HEK293T (cell line): ENCODE results near the gene SLC35F3.

Experiments used
- CTCF ChIA-PET: fragments of 350-600 bp; formaldehyde crosslinking; extraction: SDS; loops from one replicate; lab custom pipeline; 2021; ENCODE audit warnings: antibody characterized with exemption, inconsistent platforms; lab: Yijun Ruan, JAX
- POLR2A ChIA-PET: fragments of 350-600 bp; formaldehyde crosslinking; extraction: SDS; loops from one replicate; lab custom pipeline; 2020; ENCODE audit warnings: antibody characterized with exemption, inconsistent platforms; lab: Yijun Ruan, JAX
- DNase-seq: peaks from one replicate; pipeline ENCODE4 v3.0.0; 2012; ENCODE audit warnings: mixed read lengths; ENCODE audit errors: extremely low spot score
- ARNT ChIP-seq: fragments of 450-650 bp; IDR thresholded peaks from 2 replicates; pipeline ENCODE4 v1.6.1; 2017; ENCODE audit warnings: mild to moderate bottlenecking
- BHLHE40 ChIP-seq: fragments of 450-650 bp; IDR thresholded peaks from 2 replicates; pipeline ENCODE4 v1.6.1; 2016; ENCODE audit warnings: mild to moderate bottlenecking, moderate library complexity, borderline replicate concordance
- CTBP1 ChIP-seq: fragments of 450-650 bp; IDR thresholded peaks from 2 replicates; pipeline ENCODE4 v1.6.1; 2016; ENCODE audit warnings: borderline replicate concordance
- ELF4 ChIP-seq: fragments of 450-650 bp; IDR thresholded peaks from 2 replicates; pipeline ENCODE4 v1.6.1; 2017; ENCODE audit warnings: antibody characterized with exemption
- FOXA1 ChIP-seq: fragments of 450-650 bp; IDR thresholded peaks from 2 replicates; pipeline ENCODE4 v1.6.1; 2016; ENCODE audit warnings: mild to moderate bottlenecking
- FOXK2 ChIP-seq: fragments of 450-650 bp; IDR thresholded peaks from 2 replicates; pipeline ENCODE4 v1.6.1; 2016; ENCODE audit warnings: mild to moderate bottlenecking
- FOXM1 ChIP-seq: fragments of 450-650 bp; IDR thresholded peaks from 2 replicates; pipeline ENCODE4 v1.6.1; 2017; ENCODE audit warnings: mild to moderate bottlenecking, borderline replicate concordance
- HDGF ChIP-seq: fragments of 450-650 bp; IDR thresholded peaks from 2 replicates; pipeline ENCODE4 v1.6.1; 2017; ENCODE audit warnings: antibody characterized with exemption, borderline replicate concordance
- L3MBTL2 ChIP-seq: fragments of 450-650 bp; conservative IDR thresholded peaks from 2 replicates; pipeline ENCODE4 v1.6.1; 2016; ENCODE audit warnings: mild to moderate bottlenecking
- LEF1 ChIP-seq: fragments of 450-650 bp; IDR thresholded peaks from 2 replicates; pipeline ENCODE4 v1.6.1; 2017; ENCODE audit warnings: mild to moderate bottlenecking, borderline replicate concordance
- NFRKB ChIP-seq: fragments of 450-650 bp; IDR thresholded peaks from 2 replicates; pipeline ENCODE4 v1.6.1; 2016; ENCODE audit warnings: mild to moderate bottlenecking, moderate library complexity
- SP1 ChIP-seq: fragments of 450-650 bp; IDR thresholded peaks from 2 replicates; pipeline ENCODE4 v1.6.1; 2017
- SUZ12 ChIP-seq: fragments of 450-650 bp; IDR thresholded peaks from 2 replicates; pipeline ENCODE4 v1.6.1; 2016; ENCODE audit warnings: mild to moderate bottlenecking
- TARDBP ChIP-seq: fragments of 450-650 bp; IDR thresholded peaks from 2 replicates; pipeline ENCODE4 v1.6.1; 2016
- ZNF384 ChIP-seq: fragments of 450-650 bp; IDR thresholded peaks from 2 replicates; pipeline ENCODE4 v1.6.1; 2016
- TF ChIP-seq, protein P1 (sequence below): fragments of 450-650 bp; IDR thresholded peaks from 2 replicates; pipeline ENCODE4 v1.6.1; 2016

Gene SLC35F3

DNA sequence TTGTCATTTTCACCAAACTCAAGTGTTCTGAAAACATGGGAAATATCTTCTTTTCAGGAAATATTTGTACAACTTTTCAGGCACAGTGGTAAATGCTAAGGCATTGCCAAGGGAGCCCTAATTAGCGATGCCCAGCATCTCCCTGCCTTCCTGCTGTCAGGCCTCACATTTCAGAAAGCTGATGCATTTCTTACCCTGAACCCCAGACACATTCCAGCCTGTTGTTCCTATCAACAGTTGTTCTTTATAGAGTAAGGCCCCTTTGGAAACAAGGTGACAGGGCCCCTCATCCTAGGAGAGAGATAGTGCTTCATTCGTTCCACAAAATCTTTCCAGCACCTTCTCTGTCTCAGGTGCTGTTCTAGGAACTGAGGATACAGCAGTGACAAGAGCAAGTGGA, 332.9 kb downstream of the SLC35F3 start:
- no peak for TF ChIP-seq SP1
- TF ChIP-seq FOXA1: no peak
- no peak for TF ChIP-seq FOXM1
- no peak for TF ChIP-seq SUZ12
- TF ChIP-seq NFRKB: no peak
- POLR2A ChIA-PET: no interaction called here
- CTCF ChIA-PET: no interaction called here
- DNase-seq: no peak

DNA sequence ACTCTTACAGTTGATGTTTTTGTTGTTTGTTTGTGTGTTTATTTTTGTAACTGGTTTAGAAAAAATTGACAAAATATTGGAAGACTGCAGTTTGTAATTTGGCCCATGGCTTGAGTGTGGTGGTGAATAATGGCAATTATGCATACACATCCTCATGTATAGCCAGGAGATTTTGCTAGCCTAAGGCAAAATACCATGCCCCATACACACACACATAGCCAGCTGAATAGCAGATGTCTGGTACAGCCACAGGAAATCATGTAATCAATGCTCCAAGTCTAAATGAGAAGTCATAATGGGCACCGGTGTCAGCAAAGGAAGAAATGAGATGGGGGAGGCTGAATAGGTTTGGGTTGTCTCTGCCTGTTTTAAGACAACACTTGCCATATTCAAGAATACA, 333.6 kb downstream of the SLC35F3 start:
- CTCF ChIA-PET: no interaction called here
- POLR2A ChIA-PET: no interaction called here
- no peak for DNase-seq
- TF ChIP-seq FOXK2 (no peak), ARNT (no peak), FOXA1 (no peak), ELF4 (no peak), SP1 (no peak), FOXM1 (no peak), L3MBTL2 (no peak), NFRKB (no peak), CTBP1 (no peak)
- TF ChIP-seq, protein P1, sequence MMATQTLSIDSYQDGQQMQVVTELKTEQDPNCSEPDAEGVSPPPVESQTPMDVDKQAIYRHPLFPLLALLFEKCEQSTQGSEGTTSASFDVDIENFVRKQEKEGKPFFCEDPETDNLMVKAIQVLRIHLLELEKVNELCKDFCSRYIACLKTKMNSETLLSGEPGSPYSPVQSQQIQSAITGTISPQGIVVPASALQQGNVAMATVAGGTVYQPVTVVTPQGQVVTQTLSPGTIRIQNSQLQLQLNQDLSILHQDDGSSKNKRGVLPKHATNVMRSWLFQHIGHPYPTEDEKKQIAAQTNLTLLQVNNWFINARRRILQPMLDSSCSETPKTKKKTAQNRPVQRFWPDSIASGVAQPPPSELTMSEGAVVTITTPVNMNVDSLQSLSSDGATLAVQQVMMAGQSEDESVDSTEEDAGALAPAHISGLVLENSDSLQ: no peak

GRCh38 chr1:234239515-234239914, 335.0 kb downstream of the SLC35F3 start:
- ChIA-PET CTCF (no interaction called here), POLR2A (no interaction called here)
- TF ChIP-seq NFRKB: no peak
- no peak for TF ChIP-seq FOXM1
- TF ChIP-seq L3MBTL2: no peak
- no peak for DNase-seq

DNA sequence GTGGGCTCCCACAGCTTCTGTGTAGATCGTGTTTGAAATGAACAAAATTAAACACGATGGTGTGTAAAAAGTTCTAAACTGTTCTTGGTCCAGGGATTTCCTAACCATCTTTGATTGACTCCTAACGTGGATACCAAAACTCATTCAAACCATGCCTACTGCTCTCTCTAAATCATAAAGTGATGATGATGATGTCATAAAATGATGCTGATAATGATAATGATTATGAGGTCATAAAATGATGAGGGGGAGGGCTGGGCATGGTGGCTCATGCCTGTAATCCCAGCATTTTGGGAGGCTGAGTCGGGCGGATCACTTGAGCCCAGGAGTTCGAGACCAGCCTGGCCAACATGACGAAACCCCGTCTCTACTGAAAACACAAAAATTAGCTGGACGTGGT, 335.5 kb downstream of the SLC35F3 start:
- TF ChIP-seq BHLHE40 (no peak), HDGF (no peak), ZNF384 (no peak), FOXA1 (no peak), L3MBTL2 (no peak), FOXK2 (no peak), FOXM1 (no peak), LEF1 (no peak), ARNT (no peak), ELF4 (no peak), SP1 (no peak), CTBP1 (no peak), TARDBP (no peak), SUZ12 (no peak), NFRKB (no peak)
- TF ChIP-seq, protein P1: no peak
- ChIA-PET CTCF (no interaction called here), POLR2A (no interaction called here)

DNA sequence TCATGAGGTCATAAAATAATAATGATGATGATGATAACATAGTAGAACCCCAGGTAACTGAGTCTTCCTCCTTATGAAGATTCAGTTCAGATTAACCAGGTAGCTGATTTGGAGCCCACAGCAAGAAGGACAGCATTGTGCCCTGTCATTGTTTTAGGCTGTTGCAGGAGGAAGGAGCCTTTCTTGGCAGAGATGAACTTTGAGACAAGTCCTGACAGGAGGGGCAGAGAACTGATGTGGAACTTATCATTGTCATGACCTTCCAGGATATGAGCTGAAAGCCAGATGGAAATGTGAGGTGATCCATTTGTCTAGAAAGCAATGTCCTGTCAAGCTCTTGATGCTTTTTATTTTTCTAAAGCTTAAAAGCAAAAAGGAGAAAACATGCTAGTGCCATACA, 336.2 kb downstream of the SLC35F3 start:
- TF ChIP-seq SUZ12: no peak
- TF ChIP-seq FOXK2: no peak
- TF ChIP-seq ARNT: no peak
- ChIA-PET CTCF (no interaction called here), POLR2A (no interaction called here)

More for the DNA sequence above, 335.5 kb downstream of the SLC35F3 start:
- no peak for DNase-seq

DNA sequence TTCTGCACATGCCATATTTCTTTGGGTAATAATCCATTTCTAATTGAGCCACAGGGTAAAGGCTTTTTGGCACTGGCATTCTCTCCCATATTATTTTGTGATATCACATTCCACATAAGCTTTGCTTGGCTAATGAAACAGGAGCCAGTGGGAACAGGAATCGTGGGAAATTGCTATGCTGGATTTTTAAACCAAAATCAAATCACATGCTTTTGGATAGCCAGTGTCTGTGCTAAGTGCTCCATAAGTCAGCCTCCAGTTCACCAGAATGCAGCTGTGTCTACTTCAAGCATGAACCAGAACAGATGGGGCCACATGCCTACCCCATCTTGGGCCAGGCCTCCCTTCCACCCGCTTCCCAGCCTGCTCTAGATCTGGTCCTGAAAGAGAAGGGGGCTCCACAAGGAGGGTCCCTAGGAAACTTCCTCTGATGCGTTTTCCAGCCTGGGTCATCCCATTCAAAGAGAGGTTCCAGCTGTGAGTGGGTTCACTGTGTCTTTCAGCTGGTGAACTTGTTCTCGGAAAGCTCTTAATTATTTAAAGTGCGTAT, 337.5 kb downstream of the SLC35F3 start:
- TF ChIP-seq LEF1 (no peak), FOXK2 (no peak), NFRKB (no peak), TARDBP (no peak), FOXA1 (no peak), ARNT (no peak), ZNF384 (no peak), L3MBTL2 (no peak), SP1 (no peak), BHLHE40 (no peak), HDGF (no peak), ELF4 (no peak), FOXM1 (no peak), SUZ12 (no peak), CTBP1 (no peak)
- TF ChIP-seq, protein P1: no peak
- ChIA-PET POLR2A (no interaction called here), CTCF (no interaction called here)
- no peak for DNase-seq

More for the DNA sequence above, 336.2 kb downstream of the SLC35F3 start:
- no peak for DNase-seq
